H1 (cell line): ENCODE results near the gene SYPL1.

Source experiments
- CTCF ChIP-seq, 3 experiments: IDR thresholded peaks; 1 replicate in 2 of 3; 2 replicates in 1 of 3; pipeline versions ENCODE4 v1.5.1 to v1.6.1; 2011; ENCODE audit warnings: low read length in 3 of 3, mild to moderate bottlenecking in 3 of 3, inconsistent platforms in 2 of 3, low read depth in 1 of 3, moderate library complexity in 1 of 3; ENCODE audit not compliant: insufficient read depth in 1 of 3; ENCODE audit errors: control extremely low read depth in 1 of 3
- GABPA ChIP-seq: IDR thresholded peaks from 2 replicates; pipeline ENCODE4 v1.6.1; 2011; ENCODE audit warnings: mild to moderate bottlenecking, low read length, moderate library complexity, borderline replicate concordance; ENCODE audit not compliant: insufficient read depth
- POLR2A ChIP-seq, 2 experiments: IDR thresholded peaks; 1 replicate in 1 of 2; 2 replicates in 1 of 2; pipeline ENCODE4 v1.6.1; 2011; ENCODE audit warnings: low read depth in 2 of 2, low read length in 2 of 2, mild to moderate bottlenecking in 2 of 2; ENCODE audit errors: control extremely low read depth in 1 of 2
- POU5F1 ChIP-seq: IDR thresholded peaks from 2 replicates; pipeline ENCODE4 v1.6.1; 2011; ENCODE audit warnings: low read depth, mild to moderate bottlenecking, low read length, moderate library complexity

- no peak for TF ChIP-seq POLR2A (IDR thresholded peaks at IDR 0.05; ENCODE audit: control extremely low read depth in 1 of 2, low read depth in 2 of 2, low read length in 2 of 2)
- 0 out of 2 replicates have a peak, but pooled peaks have one; percentile 8 for TF ChIP-seq GABPA
- TF ChIP-seq CTCF (IDR thresholded peaks at IDR 0.05; ENCODE audit: control extremely low read depth in 1 of 3, insufficient read depth in 1 of 3, low read depth in 1 of 3, low read length in 3 of 3): no peak
- no peak for TF ChIP-seq POU5F1
These were observed 426 bp downstream of the SYPL1 start for GRCh38 chr7:106111655-106112117.
